Gastrocnemius medialis (tissue), 4 donors: ENCODE data around the gene PARD6G.
"Not testable (repeated sequence)": the region's sequence is repeated elsewhere in the genome, so short reads cannot be mapped to it uniquely, and the experiment has no call there.

Source experiments
- CTCF ChIP-seq, 5 experiments: fragments of 450-650 bp in 3 of 5; fragments of 200-600 bp in 2 of 5; sonication (generic) in 2 of 5; IDR thresholded peaks in 4 of 5; conservative IDR thresholded peaks in 1 of 5; 1 replicate in 4 of 5; 2 replicates in 1 of 5; pipeline ENCODE4 v1.5.1; 2016 to 2019; ENCODE audit warnings: antibody characterized with exemption in 5 of 5, mild to moderate bottlenecking in 3 of 5, moderate library complexity in 3 of 5
- POLR2A ChIP-seq, 2 donors: fragments of 450-650 bp; IDR thresholded peaks; one replicate each; pipeline ENCODE4 v1.6.1; 2017; ENCODE audit warnings: antibody characterized with exemption in 2 of 2, mild to moderate bottlenecking in 2 of 2, moderate library complexity in 2 of 2

GRCh38 chr18:80237519-80237918 lies 9.8 kb downstream of the PARD6G start:
- TF ChIP-seq CTCF (IDR thresholded peaks at IDR 0.05 in 4 of 5, conservative IDR thresholded peaks at IDR 0.05 in 1 of 5); POLR2A (IDR thresholded peaks at IDR 0.05): not testable (repeated sequence)
